Neutrophil (primary cell): ENCODE results near the gene C14orf119.

ENCODE experiments used
- H3K27ac ChIP-seq: fragments of 200-600 bp; sonication (generic); 2 replicates; pipeline ENCODE4 v1.5.1; 2016; ENCODE audit warnings: mild to moderate bottlenecking, moderate library complexity
- H3K27me3 ChIP-seq: fragments of 200-600 bp; sonication (generic); 2 replicates; pipeline ENCODE4 v1.6.0; 2016; ENCODE audit warnings: mild to moderate bottlenecking
- H3K36me3 ChIP-seq: fragments of 200-600 bp; sonication (generic); 2 replicates; pipeline ENCODE4 v1.5.1; 2017
- H3K4me1 ChIP-seq, 2 experiments: fragments of 200-600 bp in 1 of 2; sonication (generic) in 1 of 2; 1 replicate in 1 of 2; 2 replicates in 1 of 2; pipeline versions ENCODE4 v1.5.1 to v1.6.1; 2013 to 2016; ENCODE audit warnings: low read depth in 1 of 2, low read length in 1 of 2, mild to moderate bottlenecking in 1 of 2, moderate library complexity in 1 of 2; ENCODE audit not compliant: control insufficient read depth in 1 of 2, insufficient read depth in 1 of 2
- H3K4me3 ChIP-seq, 2 experiments: fragments of 200-600 bp in 1 of 2; sonication (generic) in 1 of 2; 1 replicate in 1 of 2; 2 replicates in 1 of 2; pipeline ENCODE4 v1.5.1; 2013 to 2016; ENCODE audit warnings: low read depth in 1 of 2, low read length in 1 of 2, mild to moderate bottlenecking in 1 of 2, moderate library complexity in 1 of 2
- H3K9me3 ChIP-seq: fragments of 200-600 bp; sonication (generic); 2 replicates; pipeline ENCODE4 v1.5.1; 2016
- CTCF ChIP-seq: fragments of 200-600 bp; sonication (generic); IDR thresholded peaks from 2 replicates; pipeline ENCODE4 v1.5.1; 2016; ENCODE audit warnings: antibody characterized with exemption

The C14orf119 gene

GRCh38 chr14:23095196-23096108 is at the start of gene C14orf119:
TSS of gene C14orf119 (plus strand) at chr14:23095505. CDS start at chr14:23097659, 2,154 bp downstream.
- H3K4me3 ChIP-seq: peak within 1 kb of the TSS; percentile 92 to 98
- H3K27ac ChIP-seq: peak within 1 kb of the TSS; percentile 89
- peaks cover 47% of the 10 kb centered on the region for H3K36me3 ChIP-seq
- peak; percentile 54 for TF ChIP-seq CTCF
- no peaks in the 10 kb centered on the region for H3K27me3 ChIP-seq
- no peaks in the 10 kb centered on the region for H3K9me3 ChIP-seq
- peaks cover 37 to 41% of the 10 kb centered on the region in 2 experiments for H3K4me1 ChIP-seq

GRCh38 chr14:23047034-23047634 is 48.2 kb upstream of the C14orf119 start:
- Histone ChIP-seq H3K9me3 (no peaks in the 10 kb centered on the region), H3K27ac (no peak overlapping the region), H3K27me3 (peaks cover 6% of the 10 kb centered on the region), H3K36me3 (no peaks in the 10 kb centered on the region), H3K4me3 (no peak overlapping the region), H3K4me1 (peaks cover 0 to 8% of the 10 kb centered on the region in 2 experiments)
- TF ChIP-seq CTCF: no peak

GRCh38 chr14:23047751-23048693 is 47.3 kb upstream of the C14orf119 start:
- H3K27ac ChIP-seq: no peak overlapping the region
- no peak for TF ChIP-seq CTCF
- no peaks in the 10 kb centered on the region for H3K36me3 ChIP-seq
- H3K4me3 ChIP-seq: no peak overlapping the region
- peaks cover 6% of the 10 kb centered on the region for H3K27me3 ChIP-seq
- peaks cover 0 to 8% of the 10 kb centered on the region in 2 experiments for H3K4me1 ChIP-seq
- no peaks in the 10 kb centered on the region for H3K9me3 ChIP-seq

- H3K4me1 ChIP-seq: peaks cover 0 to 8% of the 10 kb centered on the region in 2 experiments
- no peaks in the 10 kb centered on the region for H3K9me3 ChIP-seq
- peaks cover 6% of the 10 kb centered on the region for H3K27me3 ChIP-seq
- no peaks in the 10 kb centered on the region for H3K36me3 ChIP-seq
- H3K4me3 ChIP-seq: no peak overlapping the region
- TF ChIP-seq CTCF: no peak
- no peak overlapping the region for H3K27ac ChIP-seq
Observed at GRCh38 chr14:23049011-23049410, 46.3 kb upstream of the C14orf119 start.
